Caco-2 (cell line): ENCODE measurements around the gene MROH8. TPM values are rescaled to one million over a fixed set of nuclear protein-coding genes. Genes with fewer than 3 reads are reported as not detected.
"Not testable (repeated sequence)": the region's sequence is repeated elsewhere in the genome, so short reads cannot be mapped to it uniquely, and the experiment has no call there.

Experiments
- BruUV-seq: library from RNA; stranded (reverse); fragments of 400-500 nt; replicated peaks from 2 replicates; lab custom pipeline; 2021; lab: Mats Ljungman, UMichigan
- CTCF ChIA-PET: fragments of 300-600 bp; sonication (Branson Sonifier 250); formaldehyde crosslinking; loops from one replicate; lab custom pipeline; 2022; ENCODE audit warnings: antibody characterized with exemption; lab: Charles Lee
- POLR2A ChIA-PET: fragments of 300-600 bp; sonication (Branson Sonifier 250); formaldehyde crosslinking; loops from one replicate; lab custom pipeline; 2022; ENCODE audit warnings: antibody characterized with exemption; lab: Charles Lee
- DNase-seq, 2 experiments: peaks; one replicate each; pipeline versions ENCODE4 v3.0.0 to v3.0.0-alpha.2; 2020 to 2022
- H3K27me3 ChIP-seq: replicated peaks from 2 replicates; pipeline ENCODE4 v1.6.0; 2011; ENCODE audit warnings: low read length; ENCODE audit not compliant: control insufficient read depth, insufficient read depth
- H3K36me3 ChIP-seq: 2 replicates; pipeline ENCODE4 v1.5.1; 2011; ENCODE audit warnings: low read length; ENCODE audit not compliant: control insufficient read depth, insufficient read depth
- H3K4me1 ChIP-seq: fragments of 250-450 bp; sonication (Bioruptor Pico); 2 replicates; pipeline ENCODE4 v1.5.1; 2020; ENCODE audit warnings: mild to moderate bottlenecking
- H3K4me3 ChIP-seq: 2 replicates; pipeline ENCODE4 v1.5.1; 2011; ENCODE audit warnings: low read depth, mild to moderate bottlenecking, control low read depth, low read length
- H3K9me3 ChIP-seq: fragments of 250-450 bp; sonication (Bioruptor Pico); 2 replicates; pipeline ENCODE4 v1.5.1; 2020; ENCODE audit warnings: mild to moderate bottlenecking, moderate library complexity
- H3K27ac Mint-ChIP-seq: one replicate; pipeline ENCODE4 v1.8.0; 2022; ENCODE audit warnings: mixed read lengths; ENCODE audit not compliant: unreplicated experiment
- H3K27me3 Mint-ChIP-seq: one replicate; pipeline ENCODE4 v1.8.0; 2022; ENCODE audit warnings: mixed read lengths; ENCODE audit not compliant: insufficient read depth, unreplicated experiment
- H3K36me3 Mint-ChIP-seq: one replicate; pipeline ENCODE4 v1.8.0; 2022; ENCODE audit warnings: mild to moderate bottlenecking, mixed read lengths; ENCODE audit not compliant: insufficient read depth, unreplicated experiment
- H3K4me1 Mint-ChIP-seq: one replicate; pipeline ENCODE4 v1.8.0; 2022; ENCODE audit warnings: low read depth, mixed read lengths; ENCODE audit not compliant: unreplicated experiment
- H3K4me3 Mint-ChIP-seq: one replicate; pipeline ENCODE4 v1.8.0; 2022; ENCODE audit warnings: mild to moderate bottlenecking, moderate library complexity, mixed read lengths; ENCODE audit not compliant: unreplicated experiment
- H3K9me3 Mint-ChIP-seq: one replicate; pipeline ENCODE4 v1.8.0; 2022; ENCODE audit warnings: mixed read lengths; ENCODE audit not compliant: unreplicated experiment
- CTCF ChIP-seq, 2 experiments: fragments of 200-600 bp in 1 of 2; IDR thresholded peaks; 1 replicate in 1 of 2; 2 replicates in 1 of 2; pipeline versions ENCODE4 v1.5.1 to v1.8.0; 2011 to 2022; ENCODE audit warnings: antibody characterized with exemption in 1 of 2, control low read depth in 1 of 2, inconsistent platforms in 1 of 2, low read depth in 1 of 2, low read length in 1 of 2, mild to moderate bottlenecking in 1 of 2, moderate library complexity in 1 of 2; ENCODE audit not compliant: insufficient read depth in 1 of 2, severe bottlenecking in 1 of 2, unreplicated experiment in 1 of 2
- intact Hi-C: fragments of 100-400 bp; cut with micrococcal nuclease; formaldehyde crosslinking; loops from one replicate; pipeline ENCODE4 v1.10.0; 2022; ENCODE audit not compliant: unreplicated experiment
- total RNA-seq: library from RNA; stranded (reverse); gene quantifications from 2 replicates; pipeline ENCODE4 v1.2.3, GENCODE V29; 2022

Gene MROH8
- total RNA-seq, 1 experiment from 2014 or later: 2.6 TPM

GRCh38 chr20:37072293-37073196 is 106.8 kb downstream of the MROH8 start:
- no peaks in the 10 kb centered on the region for H3K9me3 ChIP-seq
- no peak overlapping the region for H3K4me3 ChIP-seq
- no peak for TF ChIP-seq CTCF (IDR thresholded peaks at IDR 0.05; ENCODE audit: insufficient read depth in 1 of 2, low read depth in 1 of 2, low read length in 1 of 2, severe bottlenecking in 1 of 2, unreplicated experiment in 1 of 2)
- Mint-ChIP-seq H3K9me3 (peaks cover 5% of the 10 kb centered on the region), H3K36me3 (peaks cover 32% of the 10 kb centered on the region), H3K27ac (peak overlapping the region; percentile 15), H3K4me1 (no peaks in the 10 kb centered on the region), H3K27me3 (no peaks in the 10 kb centered on the region), H3K4me3 (no peak overlapping the region)
- H3K27me3 ChIP-seq: no peaks in the 10 kb centered on the region
- POLR2A ChIA-PET: no interaction called here
- DNase-seq: no peak
- peaks cover 2% of the 10 kb centered on the region for H3K36me3 ChIP-seq
- CTCF ChIA-PET: no interaction called here
- no TSS peak for BruUV-seq
- H3K4me1 ChIP-seq: no peaks in the 10 kb centered on the region
- intact Hi-C loops: no loop called here

GRCh38 chr20:37071481-37071911 is 107.9 kb downstream of the MROH8 start:
- H3K9me3 Mint-ChIP-seq: peaks cover 5% of the 10 kb centered on the region
- no peaks in the 10 kb centered on the region for H3K27me3 Mint-ChIP-seq
- CTCF ChIA-PET: no interaction called here
- Histone ChIP-seq H3K36me3 (peaks cover 2% of the 10 kb centered on the region), H3K27me3 (no peaks in the 10 kb centered on the region), H3K4me3 (no peak overlapping the region), H3K4me1 (no peaks in the 10 kb centered on the region), H3K9me3 (no peaks in the 10 kb centered on the region)
- H3K27ac Mint-ChIP-seq: peak overlapping the region; percentile 15
- H3K4me3 Mint-ChIP-seq: no peak overlapping the region
- POLR2A ChIA-PET: no interaction called here
- TF ChIP-seq CTCF (IDR thresholded peaks at IDR 0.05; ENCODE audit: insufficient read depth in 1 of 2, low read depth in 1 of 2, low read length in 1 of 2, severe bottlenecking in 1 of 2, unreplicated experiment in 1 of 2): no peak
- peaks cover 42% of the 10 kb centered on the region for H3K36me3 Mint-ChIP-seq
- no peak for DNase-seq
- intact Hi-C loops: no loop called here
- no peaks in the 10 kb centered on the region for H3K4me1 Mint-ChIP-seq
- no TSS peak for BruUV-seq

GRCh38 chr20:37069563-37069962 is 109.8 kb downstream of the MROH8 start:
- H3K4me3 Mint-ChIP-seq, DNase-seq, intact Hi-C loops, H3K4me3 ChIP-seq, H3K36me3 ChIP-seq, H3K27ac Mint-ChIP-seq, H3K27me3 ChIP-seq, H3K9me3 ChIP-seq, POLR2A ChIA-PET, BruUV-seq, H3K27me3 Mint-ChIP-seq, H3K9me3 Mint-ChIP-seq, CTCF ChIA-PET, H3K4me1 ChIP-seq, H3K4me1 Mint-ChIP-seq: not testable (repeated sequence)
- H3K36me3 Mint-ChIP-seq: peaks cover 49% of the 10 kb centered on the region
